ENCODE measurements around the gene NT5DC3. TPM values are rescaled to one million over a fixed set of nuclear protein-coding genes. Genes with fewer than 3 reads are reported as not detected.

The NT5DC3 gene
- polyA plus RNA-seq, 3 donors: 0.27 to 4.8 (median 0.93) TPM

DNA sequence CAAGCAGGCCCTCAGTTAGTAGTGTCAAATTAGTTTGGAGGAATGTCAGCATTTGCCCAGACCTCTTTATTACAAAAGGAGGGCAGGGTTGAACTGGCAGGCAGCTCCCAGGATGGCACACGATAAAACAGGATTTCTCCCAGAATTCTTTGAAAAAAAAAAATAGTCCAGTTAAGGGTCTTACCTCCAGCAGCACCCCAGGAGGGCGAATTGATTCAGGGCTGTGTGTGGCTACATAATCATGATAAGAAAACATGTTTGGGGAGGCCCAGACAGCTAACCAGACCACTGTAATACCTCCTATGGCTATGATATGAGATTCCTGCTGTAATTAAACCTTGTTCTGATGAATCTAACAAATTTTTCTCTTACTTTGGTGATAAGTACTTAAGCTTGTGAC is 38.8 kb upstream of the NT5DC3 start:
- H3K4me1 Mint-ChIP-seq: peaks cover 10% of the 10 kb centered on the region
- no CpG with 5 or more reads among the region's 2 CpGs for WGBS (ENCODE audit: insufficient coverage)
- no peak for DNase-seq
- Histone ChIP-seq H3K79me2 (ENCODE audit: insufficient read depth, low read length) (no peaks in the 10 kb centered on the region), H3K4me2 (replicated peaks; ENCODE audit: extremely low read depth, low read length, poor library complexity, severe bottlenecking) (no peak overlapping the region), H3K36me3 (replicated peaks in 1 of 2; ENCODE audit: control insufficient read depth in 1 of 2, insufficient read depth in 2 of 2, low read length in 2 of 2) (no peaks in the 10 kb centered on the region), H3K4me1 (ENCODE audit: control insufficient read depth in 1 of 2, insufficient read depth in 2 of 2, low read length in 2 of 2) (no peaks in the 10 kb centered on the region), H3K9ac (ENCODE audit: insufficient read depth, low read length, poor library complexity, severe bottlenecking) (no peak overlapping the region), H3K9me3 (replicated peaks in 1 of 2; ENCODE audit: control insufficient read depth in 1 of 2, insufficient read depth in 1 of 2, low read length in 2 of 2) (no peaks in the 10 kb centered on the region), H3K27me3 (ENCODE audit: control insufficient read depth in 2 of 2, insufficient read depth in 2 of 2, low read length in 2 of 2) (no peaks in the 10 kb centered on the region), H2AFZ (ENCODE audit: insufficient read depth, low read depth, low read length, poor library complexity, severe bottlenecking) (no peak overlapping the region), H4K20me1 (ENCODE audit: insufficient read depth, low read length) (no peaks in the 10 kb centered on the region), H3K27ac (ENCODE audit: low read depth in 1 of 2, low read length in 2 of 2) (no peak overlapping the region), H3K4me3 (replicated peaks in 1 of 3; ENCODE audit: low read depth in 2 of 3, low read length in 3 of 3) (no peak overlapping the region)
- H3K27ac Mint-ChIP-seq: no peak overlapping the region
- H3K27me3 Mint-ChIP-seq (ENCODE audit: low read depth in 3 of 3): no peaks in the 10 kb centered on the region
- H3K9me3 Mint-ChIP-seq: peaks cover 0 to 2% (median 0%) of the 10 kb centered on the region in 7 donors
- H3K36me3 Mint-ChIP-seq: no peaks in the 10 kb centered on the region
- no peak for TF ChIP-seq CTCF (IDR thresholded peaks at IDR 0.05)
- intact Hi-C loops (cut with micrococcal nuclease): loop anchor here (5.0 to 10.0 kb wide), 2 partner anchors 225 to 232 kb away; no protein-coding TSS in a partner anchor
- H3K4me3 Mint-ChIP-seq: no peak overlapping the region

- Mint-ChIP-seq H3K9me3 (peaks cover 0 to 2% (median 0%) of the 10 kb centered on the region in 7 donors), H3K4me3 (no peak overlapping the region), H3K27me3 (ENCODE audit: low read depth in 3 of 3) (no peaks in the 10 kb centered on the region), H3K27ac (peak overlapping the region in 1 of 7 donors; percentile 71), H3K36me3 (no peaks in the 10 kb centered on the region), H3K4me1 (peaks cover 10% of the 10 kb centered on the region)
- no peaks in the 10 kb centered on the region for H3K9me3 ChIP-seq (replicated peaks in 1 of 2; ENCODE audit: control insufficient read depth in 1 of 2, insufficient read depth in 1 of 2, low read length in 2 of 2)
- no peaks in the 10 kb centered on the region for H3K4me1 ChIP-seq (ENCODE audit: control insufficient read depth in 1 of 2, insufficient read depth in 2 of 2, low read length in 2 of 2)
- H3K27me3 ChIP-seq (ENCODE audit: control insufficient read depth in 2 of 2, insufficient read depth in 2 of 2, low read length in 2 of 2): no peaks in the 10 kb centered on the region
- DNase-seq: no peak
- intact Hi-C loops (cut with micrococcal nuclease): no loop called here
- no peak overlapping the region for H3K27ac ChIP-seq (ENCODE audit: low read depth in 1 of 2, low read length in 2 of 2)
- no peak overlapping the region for H2AFZ ChIP-seq (ENCODE audit: insufficient read depth, low read depth, low read length, poor library complexity, severe bottlenecking)
- no peaks in the 10 kb centered on the region for H4K20me1 ChIP-seq (ENCODE audit: insufficient read depth, low read length)
- H3K79me2 ChIP-seq (ENCODE audit: insufficient read depth, low read length): no peaks in the 10 kb centered on the region
- 87% methylated on average over 9 of the region's 9 CpGs for WGBS (ENCODE audit: insufficient coverage)
- no peak overlapping the region for H3K4me3 ChIP-seq (replicated peaks in 1 of 3; ENCODE audit: low read depth in 2 of 3, low read length in 3 of 3)
- no peak overlapping the region for H3K9ac ChIP-seq (ENCODE audit: insufficient read depth, low read length, poor library complexity, severe bottlenecking)
- no peaks in the 10 kb centered on the region for H3K36me3 ChIP-seq (replicated peaks in 1 of 2; ENCODE audit: control insufficient read depth in 1 of 2, insufficient read depth in 2 of 2, low read length in 2 of 2)
- TF ChIP-seq CTCF (IDR thresholded peaks at IDR 0.05): no peak
- H3K4me2 ChIP-seq (replicated peaks; ENCODE audit: extremely low read depth, low read length, poor library complexity, severe bottlenecking): no peak overlapping the region
Observed at GRCh38 chr12:103879048-103879692, 38.1 kb upstream of the NT5DC3 start.
